T47D (cell line): Measurements from ENCODE around the gene DHRS1.
"Not testable (repeated sequence)": the region's sequence is repeated elsewhere in the genome, so short reads cannot be mapped to it uniquely, and the experiment has no call there.

ENCODE experiments used
- DNase-seq, 2 experiments: peaks; one replicate each; pipeline versions ENCODE4 v3.0.0 to v3.0.0-alpha.2; 2011 to 2012; ENCODE audit warnings: low read depth in 1 of 2, low spot score in 1 of 2
- JUND ChIP-seq: IDR thresholded peaks from 2 replicates; pipeline ENCODE4 v1.6.1; 2012; ENCODE audit warnings: low read depth
- in situ Hi-C: cut with HindIII; loops from 2 replicates; pipeline ENCODE4 v1.10.0; 2016; ENCODE audit warnings: low sequenced_read_pairs, low pct_unique_long_range_greater_than_20kb

DHRS1 gene

DNA sequence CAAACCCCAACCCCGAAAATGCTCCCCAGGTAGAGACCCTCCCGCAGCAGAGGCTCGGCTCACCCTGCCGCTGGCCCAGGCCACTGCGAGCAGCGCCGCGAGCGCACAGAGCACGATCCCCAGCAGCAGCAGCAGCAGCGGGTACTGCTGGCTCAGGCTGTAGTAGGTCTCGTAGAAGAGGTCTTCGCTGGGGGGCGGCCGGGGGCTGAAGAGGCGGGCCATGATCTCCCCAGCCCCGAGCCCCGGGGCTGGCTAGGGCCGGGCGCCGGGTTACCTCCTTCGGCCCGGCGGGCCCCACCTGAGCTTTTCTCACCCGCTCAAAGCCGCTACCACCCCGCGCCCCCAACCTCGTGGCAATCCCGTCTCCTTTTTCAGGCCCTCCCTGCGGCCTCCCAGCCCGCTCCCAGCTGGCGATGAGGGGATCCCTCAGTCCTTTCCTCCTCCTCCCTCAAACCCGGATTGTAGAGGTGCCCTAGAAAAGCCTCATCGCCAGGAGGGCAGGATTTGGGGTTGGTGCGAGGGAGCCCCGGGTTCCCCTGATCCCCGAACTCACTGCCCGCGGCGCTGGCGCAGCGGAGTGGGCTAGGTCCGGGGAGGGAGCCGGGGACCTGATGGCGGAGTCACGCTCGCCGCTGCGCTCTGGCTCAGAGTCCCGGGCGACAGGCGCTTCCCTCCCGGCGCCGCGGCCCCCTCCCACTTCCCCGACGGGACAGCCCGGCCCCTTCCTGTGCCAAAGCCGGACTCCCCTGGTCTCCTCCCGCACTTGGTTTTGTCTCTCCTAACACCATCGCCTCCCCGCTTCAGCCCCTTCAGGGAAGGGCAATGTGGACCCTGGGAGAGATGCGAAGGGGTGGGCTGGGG lies 35.1 kb upstream of the DHRS1 start, which contains the start of gene ADCY4:
TSS of gene ADCY4 (minus strand) at position 641 of the 861 bp plus-strand sequence. CDS start at position 222, 419 bp downstream.
- no peak for TF ChIP-seq JUND
- in situ Hi-C loops = no loop called here
- DNase-seq = no peak

DNA sequence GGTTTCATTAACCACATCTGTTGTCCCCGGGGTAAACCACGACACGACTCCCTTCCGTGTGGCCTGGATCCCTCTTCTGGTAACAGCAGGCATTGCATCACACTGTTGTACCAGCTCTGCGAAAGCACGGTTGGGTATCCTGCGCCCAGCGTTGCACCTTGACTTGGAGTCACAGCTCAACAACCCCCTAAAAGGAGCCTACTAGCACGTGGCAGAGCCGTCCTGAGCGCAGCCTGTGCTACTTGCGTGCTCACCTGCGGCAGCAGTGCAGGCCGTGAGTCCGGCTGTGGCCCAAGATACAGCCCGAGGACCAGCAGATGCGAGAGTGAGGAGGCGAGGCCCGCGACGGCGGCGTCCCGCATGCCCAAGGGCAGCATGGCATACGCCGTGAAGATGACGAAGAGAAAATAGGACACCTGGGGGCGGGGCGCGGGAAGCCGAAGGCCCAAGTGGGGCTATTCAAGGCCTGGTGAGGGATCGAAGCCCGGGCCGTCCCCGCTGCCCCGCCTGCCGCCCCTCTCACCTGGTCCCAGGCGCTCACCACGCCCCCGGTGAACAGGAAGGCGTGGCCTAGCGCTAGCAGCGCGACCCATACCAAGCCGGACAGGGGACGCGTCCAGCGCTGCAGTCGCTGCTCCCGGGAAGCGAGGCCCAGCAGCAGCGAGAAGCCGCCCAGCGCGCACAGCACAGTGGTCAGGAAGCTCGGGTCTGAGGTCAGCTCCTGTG lies 32.9 kb upstream of the DHRS1 start:
- TF ChIP-seq JUND = no peak
- peak; percentile 70 to 86 for DNase-seq
- in situ Hi-C loops = no loop called here

DNA sequence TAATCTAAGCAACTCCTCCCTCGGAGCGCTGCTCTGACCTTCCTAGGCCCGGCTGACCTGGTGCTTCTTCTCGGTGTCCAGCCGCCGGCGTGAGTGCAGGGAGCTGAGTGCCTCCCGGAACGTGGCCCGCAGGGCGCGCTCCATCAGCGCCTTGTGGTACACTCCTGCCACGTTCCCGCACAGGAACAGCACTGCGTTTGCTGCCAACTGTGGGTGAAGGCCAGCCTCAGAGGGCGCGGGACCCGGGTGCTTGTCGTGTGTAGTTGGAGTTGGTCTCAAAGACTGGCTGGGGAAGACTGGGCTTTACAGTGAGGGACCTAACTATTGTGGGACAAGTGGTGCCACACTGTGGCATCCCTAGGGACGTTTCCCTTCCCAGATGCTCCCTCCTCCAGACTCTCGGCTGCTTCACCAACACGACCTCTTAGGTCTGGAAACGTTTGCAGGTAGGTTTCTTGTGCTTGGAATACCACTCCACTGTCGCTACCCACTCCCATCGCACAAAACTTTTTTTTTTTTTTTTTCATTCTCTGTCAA lies 32.2 kb upstream of the DHRS1 start:
- no peak for DNase-seq
- in situ Hi-C loops = no loop called here
- no peak for TF ChIP-seq JUND

DNA sequence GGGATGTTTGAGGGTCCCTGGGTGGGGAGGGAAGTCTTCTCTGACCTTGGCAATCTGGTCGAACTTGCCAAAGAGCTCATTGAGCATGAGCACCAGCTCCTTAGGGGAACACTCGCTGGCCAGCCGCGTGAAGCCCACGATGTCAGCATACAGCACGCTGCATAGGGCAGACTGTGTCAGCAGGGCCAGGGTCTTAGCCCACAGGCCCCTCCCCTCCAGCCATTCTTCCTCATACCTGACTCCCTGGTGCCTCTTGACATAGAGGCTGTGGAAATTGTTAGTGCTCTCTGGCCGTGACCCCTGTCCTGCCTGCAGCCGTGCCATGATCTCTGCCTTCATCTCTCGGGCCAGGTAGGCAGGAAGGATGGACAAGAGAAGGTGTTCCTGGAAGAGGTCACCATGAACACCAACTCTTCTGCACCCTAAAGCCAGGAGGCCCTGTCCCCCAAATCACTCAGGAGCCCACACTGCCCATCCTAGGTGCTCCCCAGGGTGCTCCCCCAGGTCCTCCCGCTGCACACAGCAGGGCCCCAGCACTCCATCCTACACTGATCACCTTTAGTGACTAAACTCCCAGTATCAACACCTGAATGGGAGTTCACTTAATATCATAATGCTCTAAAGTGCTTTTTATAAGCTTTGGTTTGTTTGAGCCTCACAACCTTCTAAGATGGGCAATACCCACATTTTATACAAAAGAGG lies 31.5 kb upstream of the DHRS1 start:
- no peak for TF ChIP-seq JUND
- in situ Hi-C loops = no loop called here
- no peak for DNase-seq

DNA sequence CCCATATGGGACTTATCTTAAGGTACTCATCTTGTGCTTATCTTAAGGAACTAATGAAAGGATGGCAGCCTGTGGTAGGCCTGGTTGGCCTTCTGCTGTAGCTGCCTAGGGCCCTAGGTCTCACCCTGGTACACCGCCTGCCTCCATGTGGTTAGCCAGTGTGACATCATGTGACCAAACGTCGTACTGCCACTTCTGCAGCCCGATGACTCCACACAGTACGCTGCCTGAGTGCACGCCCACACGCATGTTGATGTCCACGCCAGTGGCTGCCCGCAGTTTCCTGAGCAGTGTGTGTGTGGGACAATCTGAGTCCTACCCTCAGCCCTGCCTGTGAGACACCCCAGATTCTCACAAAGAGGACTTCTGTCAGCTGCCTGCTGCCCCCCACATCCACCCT lies 30.2 kb upstream of the DHRS1 start:
- in situ Hi-C loops = no loop called here
- no peak for TF ChIP-seq JUND
- no peak for DNase-seq

DNA sequence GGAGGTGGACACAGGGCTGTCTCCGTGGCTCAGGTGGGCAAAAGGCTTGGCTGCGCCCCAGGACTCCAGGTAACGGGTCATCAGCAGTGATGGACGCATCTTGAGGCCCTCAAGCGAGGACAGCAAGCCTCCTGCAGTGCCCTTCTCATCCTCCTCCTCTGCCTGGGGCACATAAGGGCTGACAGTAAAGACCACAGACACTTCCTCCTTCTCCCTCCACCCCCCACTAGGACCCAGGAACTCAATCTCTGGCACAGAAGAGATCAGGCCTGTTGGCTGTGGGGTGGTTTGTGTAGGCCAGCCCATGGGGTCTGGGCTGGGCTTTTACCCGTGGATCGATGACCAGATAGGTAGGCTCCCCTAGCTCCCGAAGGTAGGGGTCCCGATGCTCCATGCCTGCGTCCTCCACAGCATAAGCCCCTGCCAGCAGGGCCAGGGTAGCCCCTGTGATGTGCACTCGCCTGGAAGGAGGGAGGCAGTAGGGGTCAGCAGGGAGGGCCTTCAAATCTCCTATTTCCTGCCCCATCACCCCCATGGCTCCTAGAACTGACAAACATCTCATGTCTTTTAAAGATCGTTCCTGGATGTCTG lies 29.6 kb upstream of the DHRS1 start:
- in situ Hi-C loops = no loop called here
- no peak for DNase-seq
- no peak for TF ChIP-seq JUND

DNA sequence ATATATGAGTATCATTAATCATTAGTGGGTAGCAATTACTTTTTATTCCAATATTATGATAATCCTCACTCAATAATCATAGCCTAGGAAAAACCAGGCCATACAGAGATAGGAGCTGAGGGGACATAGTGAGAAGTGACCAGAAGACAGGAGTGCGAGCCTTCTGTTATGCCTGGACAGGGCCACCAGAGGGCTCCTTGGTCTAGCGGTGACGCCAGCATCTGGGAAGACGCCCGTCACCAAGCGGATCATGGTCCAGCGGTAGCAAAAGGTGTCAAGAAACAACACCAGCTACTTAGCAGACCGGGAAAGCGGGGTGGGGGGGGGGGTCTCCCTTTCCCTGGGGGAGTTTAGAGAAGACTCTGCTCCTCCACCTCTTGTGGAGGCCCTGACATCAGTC lies 28.3 kb upstream of the DHRS1 start:
- in situ Hi-C loops = not testable (repeated sequence)

DNA sequence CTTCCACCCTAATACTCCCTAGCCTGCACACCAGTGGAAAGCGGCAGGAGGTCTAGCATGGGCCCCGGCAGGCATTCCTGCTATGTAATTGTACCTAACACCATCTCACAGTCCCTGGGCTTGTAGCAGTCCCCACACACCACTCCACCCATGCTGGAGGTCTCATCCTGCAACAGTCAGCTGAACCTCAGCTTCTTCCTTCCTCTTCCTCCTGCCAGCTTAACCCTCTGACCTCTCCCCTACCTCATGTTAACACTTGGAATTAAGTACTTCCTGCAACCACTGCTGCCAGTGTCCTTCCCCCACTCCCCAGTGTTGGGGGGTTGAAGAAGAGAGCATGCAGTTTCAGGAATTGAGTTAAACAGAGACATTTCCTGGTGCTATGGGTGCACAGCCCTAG lies 27.7 kb upstream of the DHRS1 start:
- TF ChIP-seq JUND = no peak
- in situ Hi-C loops = no loop called here
- no peak for DNase-seq

More for the DNA sequence above, 28.3 kb upstream of the DHRS1 start:
- peak in 1 of 2 experiments; percentile 21 for DNase-seq

DNA sequence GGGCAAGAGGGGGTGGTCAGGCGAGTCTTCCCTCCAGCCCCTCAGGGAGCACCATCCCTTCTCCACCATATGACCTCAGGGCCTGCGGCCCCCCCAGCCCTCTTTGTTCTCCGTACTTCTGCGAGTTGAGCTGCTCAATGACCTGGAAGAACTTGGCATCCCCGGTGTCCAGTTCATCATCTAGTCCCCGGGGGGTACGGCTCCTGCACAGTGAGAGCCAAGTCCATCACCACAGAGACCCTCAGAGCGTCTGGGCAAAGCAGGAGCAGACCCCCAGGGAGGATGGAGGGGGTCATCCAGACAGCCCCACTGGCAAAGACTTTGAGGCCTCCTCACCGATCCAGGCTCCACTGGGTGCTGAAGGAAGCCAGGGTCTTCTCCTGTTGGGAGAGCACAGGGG lies 26.4 kb upstream of the DHRS1 start:
- in situ Hi-C loops = no loop called here
- TF ChIP-seq JUND = no peak
- DNase-seq = no peak

DNA sequence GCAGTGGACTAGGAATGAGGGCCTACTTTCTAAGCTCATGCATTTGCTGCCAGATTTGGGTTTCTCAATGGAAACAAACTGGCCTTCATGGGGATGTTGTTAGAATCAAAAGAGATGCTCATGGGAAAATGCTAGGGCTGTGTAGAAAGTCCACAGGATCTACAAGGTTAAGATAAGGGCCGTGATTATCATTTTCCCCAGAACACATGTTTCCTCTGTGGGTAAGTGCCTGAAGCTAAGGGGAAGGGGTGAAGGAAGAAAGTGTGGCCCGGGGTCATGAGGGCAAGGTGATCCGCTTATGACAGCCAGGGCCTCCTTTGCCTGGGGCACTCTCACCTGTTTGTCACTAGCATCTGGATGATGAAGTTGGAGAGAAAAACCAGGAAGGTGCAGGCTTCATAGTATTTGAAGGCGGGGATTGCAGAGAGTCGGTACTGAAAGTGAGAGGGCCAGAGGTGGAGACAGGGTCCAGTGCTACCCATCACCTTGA lies 25.5 kb upstream of the DHRS1 start:
- no peak for TF ChIP-seq JUND
- in situ Hi-C loops = no loop called here
- no peak for DNase-seq

DNA sequence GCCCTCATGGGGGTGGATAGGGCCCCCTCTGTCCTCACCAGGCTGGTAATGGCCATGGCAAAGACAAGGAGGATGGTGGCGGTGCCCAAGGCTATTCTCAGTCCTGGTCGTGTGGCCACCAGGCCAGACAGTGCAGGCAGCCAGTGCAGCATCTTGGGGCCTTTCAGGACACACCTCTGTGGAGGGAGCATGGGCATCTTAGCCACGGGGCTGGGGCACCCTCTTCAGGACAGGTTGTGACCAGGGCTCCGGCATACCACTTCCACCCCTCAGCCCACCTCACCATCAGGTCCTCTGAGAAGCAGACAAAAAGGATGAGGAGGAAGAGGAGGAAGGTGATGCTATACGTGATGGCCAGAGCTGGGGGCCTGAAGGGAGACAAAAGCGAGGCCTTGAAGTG lies 24.4 kb upstream of the DHRS1 start:
- in situ Hi-C loops = no loop called here
- no peak for DNase-seq
- TF ChIP-seq JUND = no peak

DNA sequence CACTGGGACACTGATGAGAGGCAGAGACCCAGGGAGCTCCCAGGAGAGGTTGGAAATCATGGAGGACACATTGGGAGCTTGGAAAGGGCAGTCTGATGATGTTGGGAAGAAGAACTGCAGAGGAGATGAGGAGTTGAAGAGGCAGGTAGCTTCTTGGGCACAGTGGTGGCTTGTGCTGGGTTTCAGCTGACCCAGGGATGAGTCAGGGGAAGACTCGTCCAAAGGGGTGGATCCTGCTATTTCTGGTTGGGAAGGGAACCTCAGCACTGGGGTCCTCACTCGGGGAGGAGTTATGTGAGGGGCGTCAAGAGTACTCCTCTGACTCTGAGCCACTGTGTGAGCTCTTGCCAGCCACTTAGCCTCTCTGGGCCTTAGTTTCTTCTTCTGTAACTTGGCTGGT lies 23.8 kb upstream of the DHRS1 start:
- in situ Hi-C loops = no loop called here
- no peak for DNase-seq
- no peak for TF ChIP-seq JUND
